HL-60 (cell line): ENCODE measurements around the gene ZNF618.

Experiments
- POLR2AphosphoS5 ChIP-seq: IDR thresholded peaks from 2 replicates; pipeline ENCODE4 v1.6.1; 2012; ENCODE audit warnings: low read depth
- TF ChIP-seq, protein P1 (sequence below): IDR thresholded peaks from one replicate; pipeline ENCODE4 v1.5.1; 2011; ENCODE audit warnings: low read length, control low read depth, inconsistent platforms; ENCODE audit not compliant: insufficient read depth
- TF ChIP-seq, protein P2 (sequence below): IDR thresholded peaks from 2 replicates; pipeline ENCODE4 v1.6.1; 2012; ENCODE audit warnings: low read depth; ENCODE audit not compliant: insufficient replicate concordance

DNA sequence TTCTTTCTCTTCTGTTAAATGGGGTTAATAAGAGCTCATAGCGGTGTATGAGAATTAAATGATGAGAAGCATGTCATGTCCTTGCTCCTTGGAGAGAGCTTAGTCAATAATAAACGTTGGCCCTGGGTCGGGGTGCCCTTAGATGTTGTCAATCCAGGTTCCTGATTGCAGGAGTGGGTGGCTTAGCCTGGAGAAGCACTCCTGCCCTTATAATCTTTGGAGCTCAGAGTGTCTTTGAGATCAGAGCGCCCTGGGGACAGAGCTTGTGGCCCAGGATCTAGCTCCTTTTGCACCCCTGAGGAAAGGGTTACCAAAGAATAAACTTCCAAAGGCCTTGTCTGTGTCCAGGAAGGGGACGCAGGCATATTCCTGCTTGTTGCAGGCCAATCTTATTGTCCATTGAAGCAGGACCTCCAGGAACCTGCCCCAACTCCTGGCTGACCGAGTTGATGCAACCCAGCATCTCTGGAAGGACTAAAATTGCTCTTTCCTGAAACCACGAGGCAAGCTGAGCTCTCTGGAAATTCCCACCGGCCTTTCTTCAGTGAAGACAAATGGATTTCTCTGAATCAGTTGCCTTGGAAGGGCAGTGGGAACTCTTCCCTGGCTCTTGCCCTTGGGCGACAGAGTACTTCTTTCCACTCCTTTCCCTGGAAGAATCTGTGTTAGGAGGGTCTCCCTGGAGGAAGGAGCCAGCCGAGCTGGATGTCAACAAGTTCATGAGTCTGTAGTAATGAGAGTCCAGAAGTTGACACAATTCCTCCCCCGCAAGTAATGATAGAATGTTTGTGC, 208.4 kb downstream of the ZNF618 start:
- TF ChIP-seq, protein P1, sequence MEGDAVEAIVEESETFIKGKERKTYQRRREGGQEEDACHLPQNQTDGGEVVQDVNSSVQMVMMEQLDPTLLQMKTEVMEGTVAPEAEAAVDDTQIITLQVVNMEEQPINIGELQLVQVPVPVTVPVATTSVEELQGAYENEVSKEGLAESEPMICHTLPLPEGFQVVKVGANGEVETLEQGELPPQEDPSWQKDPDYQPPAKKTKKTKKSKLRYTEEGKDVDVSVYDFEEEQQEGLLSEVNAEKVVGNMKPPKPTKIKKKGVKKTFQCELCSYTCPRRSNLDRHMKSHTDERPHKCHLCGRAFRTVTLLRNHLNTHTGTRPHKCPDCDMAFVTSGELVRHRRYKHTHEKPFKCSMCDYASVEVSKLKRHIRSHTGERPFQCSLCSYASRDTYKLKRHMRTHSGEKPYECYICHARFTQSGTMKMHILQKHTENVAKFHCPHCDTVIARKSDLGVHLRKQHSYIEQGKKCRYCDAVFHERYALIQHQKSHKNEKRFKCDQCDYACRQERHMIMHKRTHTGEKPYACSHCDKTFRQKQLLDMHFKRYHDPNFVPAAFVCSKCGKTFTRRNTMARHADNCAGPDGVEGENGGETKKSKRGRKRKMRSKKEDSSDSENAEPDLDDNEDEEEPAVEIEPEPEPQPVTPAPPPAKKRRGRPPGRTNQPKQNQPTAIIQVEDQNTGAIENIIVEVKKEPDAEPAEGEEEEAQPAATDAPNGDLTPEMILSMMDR, result no peak
- TF ChIP-seq, protein P2, sequence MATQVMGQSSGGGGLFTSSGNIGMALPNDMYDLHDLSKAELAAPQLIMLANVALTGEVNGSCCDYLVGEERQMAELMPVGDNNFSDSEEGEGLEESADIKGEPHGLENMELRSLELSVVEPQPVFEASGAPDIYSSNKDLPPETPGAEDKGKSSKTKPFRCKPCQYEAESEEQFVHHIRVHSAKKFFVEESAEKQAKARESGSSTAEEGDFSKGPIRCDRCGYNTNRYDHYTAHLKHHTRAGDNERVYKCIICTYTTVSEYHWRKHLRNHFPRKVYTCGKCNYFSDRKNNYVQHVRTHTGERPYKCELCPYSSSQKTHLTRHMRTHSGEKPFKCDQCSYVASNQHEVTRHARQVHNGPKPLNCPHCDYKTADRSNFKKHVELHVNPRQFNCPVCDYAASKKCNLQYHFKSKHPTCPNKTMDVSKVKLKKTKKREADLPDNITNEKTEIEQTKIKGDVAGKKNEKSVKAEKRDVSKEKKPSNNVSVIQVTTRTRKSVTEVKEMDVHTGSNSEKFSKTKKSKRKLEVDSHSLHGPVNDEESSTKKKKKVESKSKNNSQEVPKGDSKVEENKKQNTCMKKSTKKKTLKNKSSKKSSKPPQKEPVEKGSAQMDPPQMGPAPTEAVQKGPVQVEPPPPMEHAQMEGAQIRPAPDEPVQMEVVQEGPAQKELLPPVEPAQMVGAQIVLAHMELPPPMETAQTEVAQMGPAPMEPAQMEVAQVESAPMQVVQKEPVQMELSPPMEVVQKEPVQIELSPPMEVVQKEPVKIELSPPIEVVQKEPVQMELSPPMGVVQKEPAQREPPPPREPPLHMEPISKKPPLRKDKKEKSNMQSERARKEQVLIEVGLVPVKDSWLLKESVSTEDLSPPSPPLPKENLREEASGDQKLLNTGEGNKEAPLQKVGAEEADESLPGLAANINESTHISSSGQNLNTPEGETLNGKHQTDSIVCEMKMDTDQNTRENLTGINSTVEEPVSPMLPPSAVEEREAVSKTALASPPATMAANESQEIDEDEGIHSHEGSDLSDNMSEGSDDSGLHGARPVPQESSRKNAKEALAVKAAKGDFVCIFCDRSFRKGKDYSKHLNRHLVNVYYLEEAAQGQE, result no peak
- TF ChIP-seq POLR2AphosphoS5, result no peak
